Neural crest cell (in vitro differentiated cells): ENCODE results near the gene MOCOS. TPM values are rescaled to one million over a fixed set of nuclear protein-coding genes. Genes with fewer than 3 reads are reported as not detected.

Experiments
- DNase-seq: peaks from one replicate; pipeline ENCODE4 v3.0.0; 2021; ENCODE audit warnings: low read depth, mixed read lengths, low spot score
- H3K27ac Mint-ChIP-seq: one replicate; pipeline ENCODE4 v1.8.0; 2021; ENCODE audit warnings: mild to moderate bottlenecking, mixed read lengths; ENCODE audit not compliant: unreplicated experiment
- H3K27me3 Mint-ChIP-seq: 2 replicates; pipeline ENCODE4 v1.8.0; 2021; ENCODE audit warnings: low read depth, mild to moderate bottlenecking, mixed read lengths
- H3K36me3 Mint-ChIP-seq: 2 replicates; pipeline ENCODE4 v1.8.0; 2021; ENCODE audit warnings: low read depth, mild to moderate bottlenecking, mixed read lengths
- H3K4me1 Mint-ChIP-seq: 2 replicates; pipeline ENCODE4 v1.8.0; 2021; ENCODE audit warnings: mixed read lengths
- H3K4me3 Mint-ChIP-seq: one replicate; pipeline ENCODE4 v1.8.0; 2021; ENCODE audit warnings: mild to moderate bottlenecking, mixed read lengths
- H3K9me3 Mint-ChIP-seq: 2 replicates; pipeline ENCODE4 v1.8.0; 2021; ENCODE audit warnings: mixed read lengths
- CTCF ChIP-seq: fragments of 200-600 bp; sonication (generic); conservative IDR thresholded peaks from 2 replicates; pipeline ENCODE4 v1.5.0; 2021; ENCODE audit warnings: antibody characterized with exemption, mild to moderate bottlenecking
- total RNA-seq: library from RNA; stranded (reverse); gene quantifications from 2 replicates; pipeline ENCODE4 v1.2.1, GENCODE V29; 2021

The MOCOS gene
- total RNA-seq, 1 donor from 2014 or later: 2.6 TPM

- no peak overlapping the region for H3K27ac Mint-ChIP-seq
- peaks cover 18% of the 10 kb centered on the region for H3K4me1 Mint-ChIP-seq
- no peaks in the 10 kb centered on the region for H3K9me3 Mint-ChIP-seq
- H3K36me3 Mint-ChIP-seq: peaks cover 4% of the 10 kb centered on the region
- peaks cover 6% of the 10 kb centered on the region for H3K27me3 Mint-ChIP-seq
- no peak for TF ChIP-seq CTCF
- no peak for DNase-seq
- no peak overlapping the region for H3K4me3 Mint-ChIP-seq
These were observed 7.5 kb upstream of the MOCOS start for GRCh38 chr18:36179562-36180355.

GRCh38 chr18:36181441-36181840 lies 5.9 kb upstream of the MOCOS start:
- peaks cover 18% of the 10 kb centered on the region for H3K4me1 Mint-ChIP-seq
- H3K36me3 Mint-ChIP-seq: peaks cover 4% of the 10 kb centered on the region
- DNase-seq: no peak
- peaks cover 23% of the 10 kb centered on the region for H3K27me3 Mint-ChIP-seq
- H3K4me3 Mint-ChIP-seq: no peak overlapping the region
- TF ChIP-seq CTCF: no peak
- no peak overlapping the region for H3K27ac Mint-ChIP-seq
- H3K9me3 Mint-ChIP-seq: no peaks in the 10 kb centered on the region

GRCh38 chr18:36181898-36182506 lies 5.3 kb upstream of the MOCOS start:
- TF ChIP-seq CTCF: no peak
- H3K9me3 Mint-ChIP-seq: no peaks in the 10 kb centered on the region
- peaks cover 3% of the 10 kb centered on the region for H3K36me3 Mint-ChIP-seq
- H3K27me3 Mint-ChIP-seq: peaks cover 28% of the 10 kb centered on the region
- H3K4me1 Mint-ChIP-seq: peaks cover 18% of the 10 kb centered on the region
- DNase-seq: no peak
- H3K27ac Mint-ChIP-seq: peak overlapping the region; percentile 88
- no peak overlapping the region for H3K4me3 Mint-ChIP-seq

GRCh38 chr18:36183033-36183432 lies 4.3 kb upstream of the MOCOS start:
- H3K27me3 Mint-ChIP-seq: peaks cover 36% of the 10 kb centered on the region
- no peaks in the 10 kb centered on the region for H3K36me3 Mint-ChIP-seq
- peak overlapping the region; percentile 61 for H3K4me3 Mint-ChIP-seq
- no peak overlapping the region for H3K27ac Mint-ChIP-seq
- no peaks in the 10 kb centered on the region for H3K9me3 Mint-ChIP-seq
- no peak for DNase-seq
- H3K4me1 Mint-ChIP-seq: peaks cover 21% of the 10 kb centered on the region
- TF ChIP-seq CTCF: no peak

- Mint-ChIP-seq H3K27me3 (peaks cover 45% of the 10 kb centered on the region), H3K4me3 (peak overlapping the region; percentile 36)
These were observed 3.3 kb upstream of the MOCOS start for GRCh38 chr18:36183987-36184386.

More at GRCh38 chr18:36183987-36184386, 3.3 kb upstream of the MOCOS start:
- Mint-ChIP-seq H3K9me3 (no peaks in the 10 kb centered on the region), H3K4me1 (peaks cover 31% of the 10 kb centered on the region), H3K27ac (no peak overlapping the region), H3K36me3 (no peaks in the 10 kb centered on the region)
- DNase-seq: no peak
- no peak for TF ChIP-seq CTCF
